ENCODE data around the gene FRMPD1. TPM values are rescaled to one million over a fixed set of nuclear protein-coding genes. Genes with fewer than 3 reads are reported as not detected.

FRMPD1 gene
- total and polyA plus RNA-seq, 2 experiments from 2014 or later: not detected

- H3K9ac ChIP-seq: no peak overlapping the region
- H3K4me2 ChIP-seq (ENCODE audit: unreplicated experiment): no peak overlapping the region
- no peaks in the 10 kb centered on the region for H3K79me2 ChIP-seq (ENCODE audit: insufficient read depth)
- 8 to 17% methylated on average over 14 to 28 of the region's 45 CpGs for WGBS, 2 experiments (ENCODE audit: low coverage in 1 of 2, low lambda C conversion rate in 2 of 2, missing lambda C conversion rate in 2 of 2)
- in situ Hi-C loops (cut with MboI): no loop called here
- TF ChIP-seq EZH2 (IDR thresholded peaks at IDR 0.05; ENCODE audit: insufficient read depth, poor library complexity, severe bottlenecking): no peak
- no peak for TF ChIP-seq EZH2phosphoT487 (IDR thresholded peaks at IDR 0.05; ENCODE audit: insufficient read depth, low read depth)
- no peaks in the 10 kb centered on the region for H4K20me1 ChIP-seq (ENCODE audit: insufficient read depth)
- no peak for DNase-seq
- no peaks in the 10 kb centered on the region for H3F3A ChIP-seq (ENCODE audit: insufficient read depth)
- peaks cover 86% of the 10 kb centered on the region for H3K27me3 ChIP-seq (replicated peaks; ENCODE audit: insufficient read depth)
- H3K27ac ChIP-seq: no peak overlapping the region
- H3K9me2 ChIP-seq (ENCODE audit: insufficient read depth): no peaks in the 10 kb centered on the region
- H3K36me3 ChIP-seq (ENCODE audit: low read depth): no peaks in the 10 kb centered on the region
- no peak overlapping the region for H2AFZ ChIP-seq
- no peaks in the 10 kb centered on the region for H3K9me3 ChIP-seq (ENCODE audit: low read depth)
- H3K4me3 ChIP-seq: no peak overlapping the region
- H3K4me1 ChIP-seq (ENCODE audit: insufficient read depth): no peaks in the 10 kb centered on the region
Measured at GRCh38 chr9:37650299-37650872, 368 bp upstream of the FRMPD1 start.

GRCh38 chr9:37652261-37652660 lies 1.5 kb downstream of the FRMPD1 start:
- Histone ChIP-seq H3F3A (ENCODE audit: insufficient read depth) (no peaks in the 10 kb centered on the region), H3K36me3 (ENCODE audit: low read depth) (no peaks in the 10 kb centered on the region), H2AFZ (no peak overlapping the region), H3K27me3 (replicated peaks; ENCODE audit: insufficient read depth) (peaks cover 91% of the 10 kb centered on the region), H3K79me2 (ENCODE audit: insufficient read depth) (no peaks in the 10 kb centered on the region), H3K4me1 (ENCODE audit: insufficient read depth) (no peaks in the 10 kb centered on the region), H3K9me2 (ENCODE audit: insufficient read depth) (no peaks in the 10 kb centered on the region), H3K9me3 (ENCODE audit: low read depth) (no peaks in the 10 kb centered on the region), H3K9ac (no peak overlapping the region), H3K4me3 (no peak overlapping the region), H3K27ac (no peak overlapping the region), H4K20me1 (ENCODE audit: insufficient read depth) (no peaks in the 10 kb centered on the region), H3K4me2 (ENCODE audit: unreplicated experiment) (no peak overlapping the region)
- TF ChIP-seq EZH2 (IDR thresholded peaks at IDR 0.05; ENCODE audit: insufficient read depth, poor library complexity, severe bottlenecking): no peak
- no peak for TF ChIP-seq EZH2phosphoT487 (IDR thresholded peaks at IDR 0.05; ENCODE audit: insufficient read depth, low read depth)
- in situ Hi-C loops (cut with MboI): no loop called here
- 70 to 76% methylated on average over 7 of the region's 7 CpGs for WGBS, 2 experiments (ENCODE audit: low coverage in 1 of 2, low lambda C conversion rate in 2 of 2, missing lambda C conversion rate in 2 of 2)
- no peak for DNase-seq

- H3K9me3 ChIP-seq (ENCODE audit: low read depth): no peaks in the 10 kb centered on the region
- H3K4me3 ChIP-seq: no peak overlapping the region
- H2AFZ ChIP-seq: no peak overlapping the region
- peaks cover 91% of the 10 kb centered on the region for H3K27me3 ChIP-seq (replicated peaks; ENCODE audit: insufficient read depth)
- H3K4me2 ChIP-seq (ENCODE audit: unreplicated experiment): no peak overlapping the region
- no peak overlapping the region for H3K9ac ChIP-seq
- H3K36me3 ChIP-seq (ENCODE audit: low read depth): no peaks in the 10 kb centered on the region
- 31 to 33% methylated on average over 2 of the region's 2 CpGs for WGBS, 2 experiments (ENCODE audit: low coverage in 1 of 2, low lambda C conversion rate in 2 of 2, missing lambda C conversion rate in 2 of 2)
- in situ Hi-C loops (cut with MboI): no loop called here
- no peaks in the 10 kb centered on the region for H3K4me1 ChIP-seq (ENCODE audit: insufficient read depth)
- no peak for TF ChIP-seq EZH2phosphoT487 (IDR thresholded peaks at IDR 0.05; ENCODE audit: insufficient read depth, low read depth)
- TF ChIP-seq EZH2 (IDR thresholded peaks at IDR 0.05; ENCODE audit: insufficient read depth, poor library complexity, severe bottlenecking): no peak
- no peaks in the 10 kb centered on the region for H3K79me2 ChIP-seq (ENCODE audit: insufficient read depth)
- H3K27ac ChIP-seq: no peak overlapping the region
- H3F3A ChIP-seq (ENCODE audit: insufficient read depth): no peaks in the 10 kb centered on the region
- DNase-seq: no peak
- H4K20me1 ChIP-seq (ENCODE audit: insufficient read depth): no peaks in the 10 kb centered on the region
- no peaks in the 10 kb centered on the region for H3K9me2 ChIP-seq (ENCODE audit: insufficient read depth)
Measured at GRCh38 chr9:37653385-37653784, 2.6 kb downstream of the FRMPD1 start.

- Histone ChIP-seq H3F3A (ENCODE audit: insufficient read depth) (no peaks in the 10 kb centered on the region), H3K27ac (no peak overlapping the region), H3K9ac (no peak overlapping the region), H3K4me1 (ENCODE audit: insufficient read depth) (no peaks in the 10 kb centered on the region), H3K4me3 (no peak overlapping the region), H3K27me3 (replicated peaks; ENCODE audit: insufficient read depth) (peaks cover 87% of the 10 kb centered on the region), H4K20me1 (ENCODE audit: insufficient read depth) (no peaks in the 10 kb centered on the region), H3K9me3 (ENCODE audit: low read depth) (no peaks in the 10 kb centered on the region), H3K4me2 (ENCODE audit: unreplicated experiment) (no peak overlapping the region), H3K9me2 (ENCODE audit: insufficient read depth) (no peaks in the 10 kb centered on the region), H3K36me3 (ENCODE audit: low read depth) (no peaks in the 10 kb centered on the region), H3K79me2 (ENCODE audit: insufficient read depth) (no peaks in the 10 kb centered on the region), H2AFZ (no peak overlapping the region)
- 0% methylated on average over 1 of the region's 1 CpG for WGBS, 2 experiments (ENCODE audit: low coverage in 1 of 2, low lambda C conversion rate in 2 of 2, missing lambda C conversion rate in 2 of 2)
- in situ Hi-C loops (cut with MboI): no loop called here
- DNase-seq: no peak
- TF ChIP-seq EZH2 (IDR thresholded peaks at IDR 0.05; ENCODE audit: insufficient read depth, poor library complexity, severe bottlenecking) (no peak), EZH2phosphoT487 (IDR thresholded peaks at IDR 0.05; ENCODE audit: insufficient read depth, low read depth) (no peak)
Measured at GRCh38 chr9:37656936-37657335, 6.2 kb downstream of the FRMPD1 start.

- Histone ChIP-seq H3K4me2 (ENCODE audit: unreplicated experiment) (no peak overlapping the region), H3K4me3 (no peak overlapping the region), H3K79me2 (ENCODE audit: insufficient read depth) (no peaks in the 10 kb centered on the region), H3F3A (ENCODE audit: insufficient read depth) (no peaks in the 10 kb centered on the region), H3K9me3 (ENCODE audit: low read depth) (no peaks in the 10 kb centered on the region), H3K36me3 (ENCODE audit: low read depth) (no peaks in the 10 kb centered on the region), H2AFZ (no peak overlapping the region), H3K27me3 (replicated peaks; ENCODE audit: insufficient read depth) (peaks cover 76% of the 10 kb centered on the region), H3K27ac (no peak overlapping the region), H3K9ac (no peak overlapping the region), H3K9me2 (ENCODE audit: insufficient read depth) (no peaks in the 10 kb centered on the region), H3K4me1 (ENCODE audit: insufficient read depth) (no peaks in the 10 kb centered on the region), H4K20me1 (ENCODE audit: insufficient read depth) (no peaks in the 10 kb centered on the region)
- in situ Hi-C loops (cut with MboI): no loop called here
- no peak for DNase-seq
- TF ChIP-seq EZH2phosphoT487 (IDR thresholded peaks at IDR 0.05; ENCODE audit: insufficient read depth, low read depth) (no peak), EZH2 (IDR thresholded peaks at IDR 0.05; ENCODE audit: insufficient read depth, poor library complexity, severe bottlenecking) (no peak)
- WGBS, 2 experiments (ENCODE audit: low coverage in 1 of 2, low lambda C conversion rate in 2 of 2, missing lambda C conversion rate in 2 of 2): 19 to 34% methylated on average over 3 of the region's 3 CpGs
Measured at GRCh38 chr9:37660691-37661090, 9.9 kb downstream of the FRMPD1 start.
